H1 (cell line): Measurements from ENCODE around the gene SNTG2. TPM values are rescaled to one million over a fixed set of nuclear protein-coding genes. Genes with fewer than 3 reads are reported as not detected.

Experiments used
- CTCF ChIA-PET: fragments of 300-600 bp; sonication (Branson Sonifier 250); formaldehyde crosslinking; loops from one replicate; lab custom pipeline; 2021; ENCODE audit not compliant: partially characterized antibody; lab: Charles Lee
- POLR2A ChIA-PET: fragments of 300-600 bp; sonication (Branson Sonifier 250); formaldehyde crosslinking; loops from one replicate; lab custom pipeline; 2021; ENCODE audit warnings: inconsistent platforms; ENCODE audit not compliant: partially characterized antibody; lab: Charles Lee
- DNase-seq, 2 experiments: peaks; one replicate each; pipeline versions ENCODE4 v3.0.0 to v3.0.0-alpha.2; 2010 to 2022; ENCODE audit warnings: low spot score in 2 of 2, low read depth in 1 of 2, mixed read lengths in 1 of 2
- FAIRE-seq: peaks from 2 replicates; lab custom pipeline; 2011; peaks lifted over from hg19 to GRCh38; lab: Jason Lieb, UNC
- H2AFZ ChIP-seq: 2 replicates; pipeline ENCODE4 v1.8.1; 2012; ENCODE audit warnings: low read length, inconsistent platforms
- H2AK5ac ChIP-seq: 2 replicates; pipeline ENCODE4 v1.6.1; 2013; ENCODE audit warnings: low read depth, low read length
- H2BK120ac ChIP-seq: replicated peaks from 2 replicates; pipeline ENCODE3; 2013; ENCODE audit warnings: low read depth, low read length, inconsistent platforms
- H2BK12ac ChIP-seq: 2 replicates; pipeline ENCODE4 v1.6.1; 2013; ENCODE audit warnings: low read depth, low read length
- H2BK15ac ChIP-seq: 2 replicates; pipeline ENCODE4 v1.6.1; 2013; ENCODE audit warnings: low read length
- H2BK20ac ChIP-seq: 2 replicates; pipeline ENCODE4 v1.6.1; 2013; ENCODE audit warnings: low read length
- H2BK5ac ChIP-seq: 2 replicates; pipeline ENCODE4 v1.6.1; 2013; ENCODE audit warnings: low read depth, low read length
- H3K14ac ChIP-seq: 2 replicates; pipeline ENCODE4 v1.6.1; 2013; ENCODE audit warnings: inconsistent platforms; ENCODE audit not compliant: insufficient read length
- H3K18ac ChIP-seq: 2 replicates; pipeline ENCODE4 v1.6.1; 2013; ENCODE audit warnings: low read length; ENCODE audit errors: extremely low read depth
- H3K23ac ChIP-seq: 2 replicates; pipeline ENCODE4 v1.6.1; 2013; ENCODE audit warnings: inconsistent platforms; ENCODE audit not compliant: insufficient read length
- H3K23me2 ChIP-seq: 2 replicates; pipeline ENCODE4 v1.6.1; 2013; ENCODE audit warnings: low read depth, low read length
- H3K27ac ChIP-seq: 2 replicates; pipeline ENCODE4 v1.6.1; 2011; ENCODE audit warnings: low read depth, low read length, inconsistent platforms
- H3K27me3 ChIP-seq, 4 experiments: replicated peaks in 1 of 4; 1 replicate in 1 of 4; 2 replicates in 3 of 4; pipeline versions ENCODE4 v1.6.1 to v1.8.1; 2011 to 2013; ENCODE audit warnings: low read length in 3 of 4, mild to moderate bottlenecking in 3 of 4, inconsistent platforms in 2 of 4, mixed read lengths in 2 of 4, moderate library complexity in 1 of 4; ENCODE audit not compliant: control insufficient read depth in 3 of 4, insufficient read depth in 3 of 4; ENCODE audit errors: extremely low read depth in 1 of 4
- H3K36me3 ChIP-seq, 4 experiments: 2 replicates each; pipeline versions ENCODE4 v1.6.1 to v1.8.1; 2011 to 2013; ENCODE audit warnings: mild to moderate bottlenecking in 4 of 4, low read length in 3 of 4, moderate library complexity in 2 of 4, control low read depth in 1 of 4, inconsistent platforms in 1 of 4; ENCODE audit not compliant: insufficient read depth in 4 of 4, control insufficient read depth in 2 of 4
- H3K4ac ChIP-seq: replicated peaks from 2 replicates; pipeline ENCODE3; 2013; ENCODE audit warnings: low read length, low read depth, mixed read lengths, inconsistent platforms; ENCODE audit not compliant: insufficient read length
- H3K4me1 ChIP-seq, 4 experiments: replicated peaks in 1 of 4; 1 replicate in 1 of 4; 2 replicates in 3 of 4; pipeline versions ENCODE4 v1.6.1 to v1.8.1; 2011 to 2013; ENCODE audit warnings: low read length in 3 of 4, inconsistent platforms in 2 of 4, mixed read lengths in 1 of 4; ENCODE audit not compliant: insufficient read depth in 4 of 4, control insufficient read depth in 3 of 4
- H3K4me2 ChIP-seq, 2 experiments: 2 replicates each; pipeline versions ENCODE4 v1.6.1 to v1.8.1; 2011 to 2013; ENCODE audit warnings: low read depth in 2 of 2, low read length in 2 of 2, control low read depth in 1 of 2, inconsistent platforms in 1 of 2, mild to moderate bottlenecking in 1 of 2; ENCODE audit not compliant: insufficient read depth in 1 of 2
- H3K4me3 ChIP-seq, 4 experiments: fragments of 200-600, 300-600 bp in 1 of 4; sonication (generic), shearing (Covaris generic), sonication (Bioruptor Twin) in 1 of 4; 2 replicates each; pipeline versions ENCODE4 v1.5.1 to v1.8.1; 2011 to 2016; ENCODE audit warnings: low read length in 4 of 4, low read depth in 3 of 4, control low read depth in 2 of 4, inconsistent platforms in 2 of 4, mild to moderate bottlenecking in 2 of 4, mixed read lengths in 1 of 4, moderate library complexity in 1 of 4; ENCODE audit not compliant: insufficient read depth in 2 of 4; ENCODE audit errors: extremely low read depth in 1 of 4
- H3K56ac ChIP-seq: replicated peaks from 2 replicates; pipeline ENCODE3; 2013; ENCODE audit warnings: low read depth, mild to moderate bottlenecking, mixed read lengths, low read length, inconsistent platforms; ENCODE audit not compliant: insufficient read length
- H3K79me1 ChIP-seq: 2 replicates; pipeline ENCODE4 v1.6.1; 2013; ENCODE audit warnings: low read depth, low read length, control low read depth
- H3K79me2 ChIP-seq, 2 experiments: 2 replicates each; pipeline versions ENCODE4 v1.6.1 to v1.8.1; 2012 to 2013; ENCODE audit warnings: low read length in 2 of 2, mild to moderate bottlenecking in 2 of 2, inconsistent platforms in 1 of 2; ENCODE audit not compliant: insufficient read depth in 2 of 2, control insufficient read depth in 1 of 2
- H3K9ac ChIP-seq, 4 experiments: replicated peaks in 1 of 4; 1 replicate in 1 of 4; 2 replicates in 3 of 4; pipeline versions ENCODE4 v1.6.1 to v1.8.1; 2011 to 2013; ENCODE audit warnings: low read depth in 3 of 4, low read length in 3 of 4, control low read depth in 2 of 4, mild to moderate bottlenecking in 2 of 4, moderate library complexity in 2 of 4, inconsistent platforms in 1 of 4; ENCODE audit errors: extremely low read depth in 1 of 4
- H3K9me3 ChIP-seq, 2 experiments: 2 replicates each; pipeline versions ENCODE4 v1.6.1 to v1.8.1; 2012 to 2013; ENCODE audit warnings: mild to moderate bottlenecking in 2 of 2, moderate library complexity in 2 of 2, control low read depth in 1 of 2, inconsistent platforms in 1 of 2, low read depth in 1 of 2, low read length in 1 of 2, mixed read lengths in 1 of 2; ENCODE audit not compliant: insufficient read depth in 2 of 2
- H4K20me1 ChIP-seq, 2 experiments: replicated peaks in 1 of 2; 2 replicates each; pipeline versions ENCODE3 to v1.8.1; 2011 to 2013; ENCODE audit warnings: inconsistent platforms in 2 of 2, low read length in 2 of 2, mild to moderate bottlenecking in 1 of 2; ENCODE audit not compliant: insufficient read depth in 2 of 2, control insufficient read depth in 1 of 2
- H4K5ac ChIP-seq: 2 replicates; pipeline ENCODE4 v1.6.1; 2013; ENCODE audit warnings: low read length, low read depth, mixed read lengths, inconsistent platforms; ENCODE audit not compliant: insufficient read length
- H4K8ac ChIP-seq: 2 replicates; pipeline ENCODE4 v1.8.0; 2013; ENCODE audit warnings: mild to moderate bottlenecking, moderate library complexity, low read length, inconsistent platforms; ENCODE audit not compliant: insufficient read depth; ENCODE audit errors: extremely low read depth
- H4K91ac ChIP-seq: replicated peaks from 2 replicates; pipeline ENCODE3; 2013; ENCODE audit warnings: low read length, mixed read lengths, inconsistent platforms; ENCODE audit not compliant: insufficient read length
- CBX5 ChIP-seq: fragments of 300-800, 300-1000 bp; sonication (generic); IDR thresholded peaks from 2 replicates; pipeline ENCODE4 v1.7.1; 2016; ENCODE audit warnings: antibody characterized with exemption, low read length, low read depth
- GTF2F1 ChIP-seq: IDR thresholded peaks from 2 replicates; pipeline ENCODE4 v1.6.1; 2012; ENCODE audit warnings: low read depth, low read length, improper control_type of control experiment, borderline replicate concordance
- KDM4A ChIP-seq: IDR thresholded peaks from one replicate; pipeline ENCODE4 v1.7.1; 2012; ENCODE audit warnings: low read depth, mild to moderate bottlenecking, moderate library complexity, low read length, inconsistent platforms; ENCODE audit not compliant: severe bottlenecking
- KDM5A ChIP-seq: fragments of 200-600 bp; IDR thresholded peaks from 2 replicates; pipeline ENCODE4 v1.7.1; 2012; ENCODE audit warnings: mild to moderate bottlenecking, low read length, inconsistent platforms, mixed read lengths
- POLR2AphosphoS5 ChIP-seq: IDR thresholded peaks from 2 replicates; pipeline ENCODE4 v1.6.1; 2011; ENCODE audit warnings: low read depth, low read length
- POU5F1 ChIP-seq: IDR thresholded peaks from 2 replicates; pipeline ENCODE4 v1.6.1; 2011; ENCODE audit warnings: low read depth, mild to moderate bottlenecking, low read length, moderate library complexity
- RXRA ChIP-seq: IDR thresholded peaks from 2 replicates; pipeline ENCODE4 v1.6.1; 2011; ENCODE audit warnings: low read depth, mild to moderate bottlenecking, low read length, moderate library complexity; ENCODE audit not compliant: insufficient read depth
- SIRT6 ChIP-seq: IDR thresholded peaks from one replicate; pipeline ENCODE4 v1.7.1; 2012; ENCODE audit warnings: low read length, inconsistent platforms
- TEAD4 ChIP-seq: IDR thresholded peaks from 2 replicates; pipeline ENCODE4 v1.6.1; 2012; ENCODE audit warnings: low read depth, low read length, inconsistent platforms, mixed read lengths
- ZNF274 ChIP-seq: IDR thresholded peaks from 2 replicates; pipeline ENCODE4 v1.7.0; 2012; ENCODE audit warnings: low read length, borderline replicate concordance; ENCODE audit errors: extremely low read depth
- WGBS, 2 experiments: shearing (Covaris generic) in 1 of 2; methylation state at CpG; one replicate each; pipeline versions ENCODE4 v1.1.6 to v1.1.7; 2013 to 2015; ENCODE audit warnings: low lambda C conversion rate in 2 of 2, mixed read lengths in 2 of 2, inconsistent platforms in 1 of 2, low coverage in 1 of 2, missing lambda C conversion rate in 1 of 2; ENCODE audit not compliant: insufficient replicate concordance in 2 of 2, insufficient coverage in 1 of 2, insufficient read length in 1 of 2; ENCODE audit errors: extremely low coverage in 1 of 2, missing lambda C conversion rate in 1 of 2; 5-methylcytosine and 5-hydroxymethylcytosine counted together
- polyA plus RNA-seq, 7 experiments: library from polyadenylated mRNA; depleted of rRNA in 3 of 7; stranded (reverse) in 5 of 7; unstranded in 2 of 7; fragments of >200 nt in 5 of 7; fragments of 200-250 nt in 2 of 7; gene quantifications; 1 replicate in 5 of 7; 2 replicates in 1 of 7; 4 replicates in 1 of 7; pipeline versions ENCODE4 v1.2.1 to v1.2.3, GENCODE V29; 2011 to 2013; ENCODE audit warnings: missing spikeins in 2 of 7, mixed read lengths in 2 of 7
- total RNA-seq: library from RNA; stranded (reverse); fragmentation: NEBNext Ultra II Directional; extraction: Animal tissue kit (Norgen Biotek cat#: 25700); gene quantifications from 2 replicates; pipeline ENCODE4 v1.2.1, GENCODE V29; 2021
- TF ChIP-seq, protein P1 (sequence below): IDR thresholded peaks from 2 replicates; pipeline ENCODE4 v1.6.1; 2011; ENCODE audit warnings: low read length, improper control_type of control experiment

The SNTG2 gene
- total and polyA plus RNA-seq, 2 of the 8 experiments (the other 6 are each of a cell fraction or from before 2014, with no cell fraction given): 6.6 to 18.1 TPM

DNA sequence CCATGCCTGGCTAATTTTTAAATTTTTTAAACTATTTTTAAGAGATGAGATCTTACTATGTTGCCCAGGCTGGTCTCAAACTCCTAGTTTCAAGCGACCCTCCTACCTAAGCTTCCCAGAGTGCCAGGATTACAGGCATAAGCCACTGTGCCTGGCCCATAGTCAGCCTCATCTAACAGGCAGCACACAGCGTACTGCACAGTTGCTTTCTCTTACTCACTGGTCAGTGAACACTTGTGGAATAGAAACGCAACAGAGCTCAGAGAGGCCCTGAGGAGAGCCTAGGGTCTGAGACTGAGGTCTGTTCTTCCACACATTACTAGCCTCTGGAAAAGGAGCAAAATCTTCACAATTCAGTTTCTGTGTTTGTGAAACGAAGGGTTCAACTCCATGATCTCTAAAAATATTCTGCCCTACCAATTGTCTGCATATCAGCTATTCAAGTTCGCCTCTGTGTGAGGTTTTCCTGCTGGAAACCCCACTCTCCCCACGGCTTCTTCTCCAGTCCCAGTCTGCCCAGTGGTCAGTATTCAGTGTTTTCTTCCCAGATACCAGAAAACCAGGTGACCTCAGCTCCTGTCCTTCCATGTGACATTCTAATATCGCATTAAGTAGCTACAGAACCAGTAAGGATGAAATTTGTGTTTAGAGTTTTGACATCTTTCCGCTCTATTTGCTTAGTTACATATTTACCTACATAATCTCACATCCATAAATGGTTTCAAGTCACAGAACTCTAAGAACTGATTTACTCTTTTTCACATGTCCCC is 26.6 kb upstream of the SNTG2 start:
- H3K56ac ChIP-seq: no peak overlapping the region
- H3K36me3 ChIP-seq: no peaks in the 10 kb centered on the region
- peak overlapping the region; percentile 15; the same call in 1 of the 2 replicates for H2AFZ ChIP-seq
- ChIA-PET CTCF (interaction anchor here (0.9 kb wide), 1 partner anchor 18 kb away, joined by 3 read pairs; no protein-coding TSS in a partner anchor), POLR2A (no interaction called here)
- H3K79me2 ChIP-seq: no peaks in the 10 kb centered on the region
- H3K9ac ChIP-seq: no peak overlapping the region
- peak overlapping the region; percentile 89; the same call in 1 of the 2 replicates for H2BK20ac ChIP-seq
- no peak overlapping the region for H3K4me2 ChIP-seq
- peak overlapping the region; percentile 98 for H2BK120ac ChIP-seq
- H2AK5ac ChIP-seq: 0 out of 2 replicates have a peak overlapping the region, but pooled peaks have one; percentile 48
- H3K14ac ChIP-seq: no peak overlapping the region
- H2BK12ac ChIP-seq: peak overlapping the region; percentile 99; the same call in 1 of the 2 replicates
- no peak overlapping the region for H2BK15ac ChIP-seq
- WGBS, 2 experiments: 84% methylated on average over 8 of the region's 8 CpGs; no CpG with 5 or more reads in 1 of the 2 experiments
- H4K91ac ChIP-seq: peak overlapping the region; percentile 97
- no peaks in the 10 kb centered on the region; the same call in 1 of the 2 replicates for H3K23me2 ChIP-seq
- peak overlapping the region; percentile 91; the same call in 1 of the 2 replicates for H2BK5ac ChIP-seq
- DNase-seq (no peak), FAIRE-seq (peak; percentile 58)
- H3K27me3 ChIP-seq: peaks cover 0 to 9% (median 2%) of the 10 kb centered on the region in 4 experiments; a peak in 4 of 7 replicates
- H3K18ac ChIP-seq: peak overlapping the region; percentile 44
- H4K20me1 ChIP-seq: no peaks in the 10 kb centered on the region
- no peak overlapping the region for H3K23ac ChIP-seq
- no peak overlapping the region for H4K8ac ChIP-seq
- peak overlapping the region; percentile 87 for H3K4ac ChIP-seq
- no peak overlapping the region for H3K4me3 ChIP-seq
- peaks cover 10 to 11% of the 10 kb centered on the region in 2 experiments; a peak in 2 of 4 replicates for H3K9me3 ChIP-seq
- no peaks in the 10 kb centered on the region for H3K79me1 ChIP-seq
- peak overlapping the region; percentile 39 for H4K5ac ChIP-seq
- peaks cover 7 to 20% (median 19%) of the 10 kb centered on the region in 4 experiments; a peak in 6 of 7 replicates for H3K4me1 ChIP-seq
- no peak overlapping the region for H3K27ac ChIP-seq
- TF ChIP-seq POLR2AphosphoS5 (no peak), TEAD4 (no peak), GTF2F1 (no peak), KDM4A (no peak), RXRA (no peak), ZNF274 (no peak), CBX5 (no peak), KDM5A (no peak), POU5F1 (no peak), SIRT6 (no peak)
- TF ChIP-seq, protein P1, sequence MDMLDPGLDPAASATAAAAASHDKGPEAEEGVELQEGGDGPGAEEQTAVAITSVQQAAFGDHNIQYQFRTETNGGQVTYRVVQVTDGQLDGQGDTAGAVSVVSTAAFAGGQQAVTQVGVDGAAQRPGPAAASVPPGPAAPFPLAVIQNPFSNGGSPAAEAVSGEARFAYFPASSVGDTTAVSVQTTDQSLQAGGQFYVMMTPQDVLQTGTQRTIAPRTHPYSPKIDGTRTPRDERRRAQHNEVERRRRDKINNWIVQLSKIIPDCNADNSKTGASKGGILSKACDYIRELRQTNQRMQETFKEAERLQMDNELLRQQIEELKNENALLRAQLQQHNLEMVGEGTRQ: no peak
